PC-3 (cell line): Measurements from ENCODE around the gene MYO3B. TPM values are rescaled to one million over a fixed set of nuclear protein-coding genes. Genes with fewer than 3 reads are reported as not detected.
"Not testable (repeated sequence)": the region's sequence is repeated elsewhere in the genome, so short reads cannot be mapped to it uniquely, and the experiment has no call there.

Source experiments
- ATAC-seq: fragments of 200-7000 bp; cut with Tn5 transposase; 2 replicates; pipeline ENCODE4 v1.9.1; 2020; ENCODE audit warnings: mild to moderate bottlenecking, moderate library complexity
- BruUV-seq: library from RNA; stranded (reverse); fragments of 400-500 nt; replicated peaks from 2 replicates; lab custom pipeline; 2021; lab: Mats Ljungman, UMichigan
- CTCF ChIA-PET: fragments of 300-600 bp; sonication (Branson Sonifier 250); formaldehyde crosslinking; loops from one replicate; lab custom pipeline; 2022; ENCODE audit warnings: antibody characterized with exemption; lab: Charles Lee
- POLR2A ChIA-PET: fragments of 300-600 bp; sonication (Branson Sonifier 250); formaldehyde crosslinking; loops from one replicate; lab custom pipeline; 2022; ENCODE audit warnings: antibody characterized with exemption; ENCODE audit not compliant: unreplicated experiment; lab: Charles Lee
- DNase-seq: peaks from one replicate; pipeline ENCODE4 v3.0.0-alpha.2; 2015
- H2AFZ ChIP-seq: fragments of 300-600 bp; sonication (generic); 2 replicates; pipeline ENCODE4 v1.6.0; 2016; ENCODE audit warnings: antibody characterized with exemption, low read length
- H3F3A ChIP-seq: fragments of 300-600 bp; sonication (generic); one replicate; pipeline ENCODE4 v1.6.0; 2017; ENCODE audit warnings: antibody characterized with exemption, low read length, control low read depth, mild to moderate bottlenecking; ENCODE audit not compliant: unreplicated experiment
- H3K27ac ChIP-seq: fragments of 300-600 bp; sonication (generic); 2 replicates; pipeline ENCODE4 v1.5.1; 2016; ENCODE audit warnings: mild to moderate bottlenecking, low read length
- H3K27me3 ChIP-seq: fragments of 300-600 bp; sonication (generic); 2 replicates; pipeline ENCODE4 v1.6.1; 2016; ENCODE audit warnings: low read length, mixed read lengths
- H3K36me3 ChIP-seq: fragments of 300-600 bp; sonication (generic); 2 replicates; pipeline ENCODE4 v1.6.1; 2016; ENCODE audit warnings: low read depth, mixed run types, low read length, mixed read lengths
- H3K4me1 ChIP-seq: fragments of 300-600 bp; sonication (generic); 2 replicates; pipeline ENCODE4 v1.5.1; 2016; ENCODE audit warnings: low read length; ENCODE audit not compliant: insufficient read depth
- H3K4me2 ChIP-seq: fragments of 300-600 bp; sonication (generic); 2 replicates; pipeline ENCODE4 v1.6.0; 2016; ENCODE audit warnings: low read length
- H3K4me3 ChIP-seq: fragments of 300-600 bp; sonication (generic); 2 replicates; pipeline ENCODE4 v1.5.1; 2016; ENCODE audit warnings: mild to moderate bottlenecking, low read length, mixed read lengths
- H3K79me2 ChIP-seq: fragments of 300-600 bp; sonication (generic); 2 replicates; pipeline ENCODE4 v1.6.1; 2017; ENCODE audit warnings: low read length, mixed read lengths
- H3K9ac ChIP-seq: fragments of 300-600 bp; sonication (generic); 2 replicates; pipeline ENCODE4 v1.6.0; 2016; ENCODE audit warnings: mild to moderate bottlenecking, low read length
- H3K9me2 ChIP-seq: fragments of 300-600 bp; sonication (generic); replicated peaks from 2 replicates; pipeline ENCODE4 v1.6.1; 2016; ENCODE audit warnings: mixed run types, low read length, mixed read lengths
- H3K9me3 ChIP-seq: fragments of 300-600 bp; sonication (generic); 2 replicates; pipeline ENCODE4 v1.6.1; 2016; ENCODE audit warnings: low read length, mixed read lengths
- H4K20me1 ChIP-seq: fragments of 300-600 bp; sonication (generic); 2 replicates; pipeline ENCODE4 v1.6.1; 2016; ENCODE audit warnings: low read length, mixed read lengths
- CTCF ChIP-seq: fragments of 300-600 bp; sonication (generic); conservative IDR thresholded peaks from 2 replicates; pipeline ENCODE4 v1.5.1; 2017; ENCODE audit warnings: antibody characterized with exemption, low read depth, mild to moderate bottlenecking, low read length
- EZH2 ChIP-seq: fragments of 300-600 bp; sonication (generic); IDR thresholded peaks from one replicate; pipeline ENCODE4 v1.6.1; 2017; ENCODE audit warnings: antibody characterized with exemption, mild to moderate bottlenecking, low read length; ENCODE audit not compliant: unreplicated experiment
- EZH2phosphoT487 ChIP-seq: fragments of 300-600 bp; sonication (generic); IDR thresholded peaks from 2 replicates; pipeline ENCODE4 v1.6.1; 2018; ENCODE audit warnings: mild to moderate bottlenecking, antibody characterized with exemption, low read length, borderline replicate concordance
- intact Hi-C: fragments of 100-400 bp; cut with micrococcal nuclease; formaldehyde crosslinking; loops from 2 replicates; pipeline ENCODE4 v1.9.0; 2023
- total RNA-seq: library from RNA; depleted of rRNA; stranded (reverse); fragments of >200 nt; gene quantifications from 2 replicates; pipeline ENCODE4 v1.2.3, GENCODE V29; 2014

The MYO3B gene
- total RNA-seq, 1 experiment from 2014 or later: 1.1 TPM

- Histone ChIP-seq H3K79me2 (no peaks in the 10 kb centered on the region), H3F3A (no peaks in the 10 kb centered on the region), H3K27me3 (no peaks in the 10 kb centered on the region), H3K4me2 (no peak overlapping the region), H2AFZ (0 out of 2 replicates have a peak overlapping the region, but pooled peaks have one; percentile 2), H3K4me3 (no peak overlapping the region), H4K20me1 (no peaks in the 10 kb centered on the region), H3K9me2 (no peaks in the 10 kb centered on the region), H3K9me3 (no peaks in the 10 kb centered on the region), H3K4me1 (peaks cover 5% of the 10 kb centered on the region), H3K9ac (no peak overlapping the region), H3K27ac (no peak overlapping the region), H3K36me3 (no peaks in the 10 kb centered on the region)
- intact Hi-C loops: no loop called here
- no peak for DNase-seq
- no peak for ATAC-seq
- ChIA-PET POLR2A (no interaction called here), CTCF (no interaction called here)
- no TSS peak for BruUV-seq
- TF ChIP-seq CTCF (no peak), EZH2phosphoT487 (no peak), EZH2 (no peak)
These were observed 290.6 kb downstream of the MYO3B start for GRCh38 chr2:170468557-170468956.

DNA sequence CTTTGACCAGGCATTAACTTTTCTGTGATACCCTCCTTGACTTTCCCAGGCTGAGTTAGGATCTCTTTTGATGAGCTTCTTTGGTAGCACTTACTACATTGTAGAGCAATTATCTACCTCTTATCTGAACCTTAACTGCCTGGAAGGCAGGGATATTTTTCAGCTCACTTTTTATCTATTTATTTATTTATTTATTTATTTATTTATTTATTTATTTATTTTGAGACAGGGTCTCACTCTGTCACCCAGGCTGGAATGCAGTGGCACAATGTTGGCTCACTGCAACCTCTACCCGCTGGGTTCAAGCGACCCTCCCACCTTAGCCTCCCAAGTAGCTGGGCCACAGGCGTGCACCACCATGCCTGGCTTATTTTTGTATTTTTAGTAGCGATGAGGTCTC is 294.6 kb downstream of the MYO3B start:
- POLR2A ChIA-PET, ATAC-seq: not testable (repeated sequence)

GRCh38 chr2:170475878-170476277 is 297.9 kb downstream of the MYO3B start:
- no peaks in the 10 kb centered on the region for H4K20me1 ChIP-seq
- DNase-seq (peak; percentile 40), ATAC-seq (peak; percentile 20; the same call in 1 of the 2 replicates)
- 0 out of 2 replicates have a peak, but pooled peaks cover 3% of the 10 kb centered on the region for H3K4me1 ChIP-seq
- no peaks in the 10 kb centered on the region for H3K79me2 ChIP-seq
- no peak overlapping the region; the same call in 1 of the 2 replicates for H2AFZ ChIP-seq
- no peaks in the 10 kb centered on the region for H3F3A ChIP-seq
- ChIA-PET CTCF (no interaction called here), POLR2A (no interaction called here)
- H3K4me2 ChIP-seq: no peak overlapping the region
- no peaks in the 10 kb centered on the region for H3K27me3 ChIP-seq
- no peaks in the 10 kb centered on the region for H3K36me3 ChIP-seq
- no peak overlapping the region for H3K27ac ChIP-seq
- no TSS peak for BruUV-seq
- no peaks in the 10 kb centered on the region for H3K9me3 ChIP-seq
- H3K9me2 ChIP-seq: no peaks in the 10 kb centered on the region; the same call in 1 of the 2 replicates
- H3K4me3 ChIP-seq: no peak overlapping the region
- intact Hi-C loops: no loop called here
- H3K9ac ChIP-seq: no peak overlapping the region
- TF ChIP-seq EZH2 (no peak), CTCF (no peak), EZH2phosphoT487 (no peak)

More for the DNA sequence above, 294.6 kb downstream of the MYO3B start:
- H3K27ac ChIP-seq, H3K4me3 ChIP-seq, H3K9me3 ChIP-seq, H3F3A ChIP-seq, H3K4me2 ChIP-seq, H3K9ac ChIP-seq, intact Hi-C loops, H3K27me3 ChIP-seq, DNase-seq, H3K4me1 ChIP-seq, H3K9me2 ChIP-seq, CTCF ChIA-PET, H4K20me1 ChIP-seq, H3K36me3 ChIP-seq, BruUV-seq, H3K79me2 ChIP-seq, H2AFZ ChIP-seq: not testable (repeated sequence)
